ENCODE measurements around the gene ST6GALNAC2.
"Not testable (repeated sequence)": the region's sequence is repeated elsewhere in the genome, so short reads cannot be mapped to it uniquely, and the experiment has no call there.

ST6GALNAC2 gene

GRCh38 chr17:76575570-76575969 lies 10.1 kb downstream of the ST6GALNAC2 start:
- no peak for DNase-seq
- intact Hi-C loops (cut with DNase I), result no loop called here

DNA sequence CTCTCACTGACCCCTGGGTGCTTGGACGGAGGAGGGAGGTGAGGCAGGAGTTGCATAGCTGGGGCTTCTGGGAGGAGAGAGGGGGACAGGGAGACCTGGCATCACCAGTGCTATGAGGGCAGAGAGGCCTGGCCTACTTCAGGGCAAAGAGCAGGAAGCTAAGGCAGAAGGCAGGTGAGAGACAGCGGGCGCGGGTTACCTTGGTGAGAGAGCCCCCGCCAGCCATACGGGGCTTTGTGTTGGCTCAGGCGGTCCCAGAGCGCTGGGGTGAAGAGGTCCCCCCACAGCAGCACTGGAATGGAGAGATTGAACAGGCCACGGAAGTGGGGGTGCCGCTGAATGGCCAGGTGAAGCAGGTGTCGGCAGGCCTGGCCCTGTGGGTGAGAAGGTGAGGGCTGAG lies 11.5 kb downstream of the ST6GALNAC2 start:
- intact Hi-C loops (cut with DNase I), result no loop called here
- no peak for DNase-seq

GRCh38 chr17:76573096-76573495 lies 12.6 kb downstream of the ST6GALNAC2 start:
- no peak for DNase-seq

GRCh38 chr17:76572201-76572910 lies 13.3 kb downstream of the ST6GALNAC2 start:
- no peak for DNase-seq
- intact Hi-C loops (cut with DNase I), result no loop called here

More at GRCh38 chr17:76573096-76573495, 12.6 kb downstream of the ST6GALNAC2 start:
- intact Hi-C loops (cut with DNase I), result no loop called here

DNA sequence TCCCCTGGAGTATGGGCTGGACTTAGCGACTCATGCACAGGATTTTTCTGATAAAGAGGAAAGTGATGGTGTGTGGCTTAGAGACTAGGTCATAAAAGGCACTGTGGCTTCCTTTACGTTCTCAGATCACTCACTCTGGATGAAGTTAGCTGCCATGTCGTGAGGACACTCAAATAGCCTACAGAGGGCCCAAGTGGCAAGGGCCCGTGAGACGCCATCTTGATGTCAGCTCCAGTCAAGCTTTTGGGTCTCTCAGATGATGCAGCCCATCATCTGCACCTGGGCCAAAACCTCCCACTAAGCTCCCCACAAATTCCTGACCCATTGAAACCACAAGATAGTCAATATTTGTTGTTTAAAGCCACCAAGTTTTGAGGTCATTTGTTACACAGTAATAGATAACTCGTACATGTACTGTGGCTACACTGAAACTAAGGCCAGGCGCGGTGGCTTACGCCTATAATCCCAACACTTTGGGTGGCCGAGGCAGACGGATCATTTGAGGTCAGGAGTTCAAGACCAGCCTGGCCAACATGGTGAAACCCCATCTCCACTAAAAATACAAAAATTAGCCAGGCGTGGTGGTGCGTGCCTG lies 14.7 kb downstream of the ST6GALNAC2 start:
- no peak for DNase-seq
- intact Hi-C loops (cut with DNase I), result no loop called here

DNA sequence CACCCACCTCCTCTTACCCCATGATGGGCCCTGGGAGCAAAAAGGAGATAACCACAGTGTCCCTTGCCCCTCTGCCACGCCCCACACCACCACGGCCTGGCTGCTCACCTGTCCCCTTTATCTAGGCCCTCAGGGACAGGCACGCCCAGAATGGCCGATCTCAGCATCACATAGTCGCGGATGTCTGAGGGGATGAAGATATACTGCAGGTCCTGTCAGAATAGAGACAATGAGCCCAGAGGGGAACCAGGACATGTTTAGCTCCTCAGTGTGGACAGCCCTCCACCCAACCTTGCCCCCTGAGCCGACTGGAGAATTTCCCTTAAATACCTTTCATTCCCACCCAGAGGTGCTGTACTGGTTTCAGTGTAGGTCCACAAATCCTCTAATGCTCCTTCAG lies 15.2 kb downstream of the ST6GALNAC2 start:
- intact Hi-C loops (cut with DNase I), result no loop called here
- no peak for DNase-seq

- DNase-seq, result peak; percentile 38 to 89 (median 75)
- intact Hi-C loops (cut with DNase I), result no loop called here
Measured at GRCh38 chr17:76569607-76570279, 15.9 kb downstream of the ST6GALNAC2 start.

- intact Hi-C loops (cut with DNase I), result no loop called here
- no peak for DNase-seq
Measured at GRCh38 chr17:76568811-76569221, 16.8 kb downstream of the ST6GALNAC2 start.

DNA sequence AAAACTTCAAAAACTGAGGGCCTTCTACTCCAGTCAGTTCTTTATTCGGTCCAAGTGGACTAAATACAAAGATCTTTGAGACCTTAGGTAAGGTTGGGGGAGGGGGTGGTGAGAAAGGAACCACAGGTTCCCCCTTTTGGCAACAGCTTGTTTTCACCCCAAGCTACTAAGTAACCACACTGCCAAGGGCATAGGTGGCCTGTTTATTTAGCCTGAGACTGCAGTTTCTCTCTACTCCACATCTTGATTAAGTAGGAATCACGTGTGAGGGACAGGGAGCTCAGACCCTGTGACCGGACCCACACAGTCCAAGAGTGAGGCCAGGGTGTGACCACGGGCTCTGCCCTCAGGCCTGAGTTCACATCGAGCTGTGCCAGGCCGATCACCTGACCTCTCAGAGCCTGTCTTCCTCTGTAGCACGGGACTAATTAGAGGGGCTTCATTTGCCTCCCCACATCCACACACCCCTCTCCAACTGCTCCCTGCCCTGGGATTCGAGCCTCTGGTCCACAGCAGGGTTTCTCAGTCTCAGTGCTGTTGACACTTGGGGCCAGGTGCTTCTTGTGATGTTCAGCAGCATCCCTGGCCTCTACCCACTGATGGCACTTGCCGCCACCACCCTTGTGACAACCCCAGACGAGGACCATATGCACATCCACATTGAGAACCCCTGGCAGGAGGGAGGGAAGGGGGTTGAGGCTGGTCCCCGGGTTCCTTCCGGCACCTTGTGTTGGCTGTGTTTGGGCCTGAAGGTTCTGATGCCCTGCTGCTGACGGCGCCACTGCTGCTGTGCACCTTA lies 17.8 kb downstream of the ST6GALNAC2 start:
- intact Hi-C loops (cut with DNase I), result no loop called here
- DNase-seq, result no peak

DNA sequence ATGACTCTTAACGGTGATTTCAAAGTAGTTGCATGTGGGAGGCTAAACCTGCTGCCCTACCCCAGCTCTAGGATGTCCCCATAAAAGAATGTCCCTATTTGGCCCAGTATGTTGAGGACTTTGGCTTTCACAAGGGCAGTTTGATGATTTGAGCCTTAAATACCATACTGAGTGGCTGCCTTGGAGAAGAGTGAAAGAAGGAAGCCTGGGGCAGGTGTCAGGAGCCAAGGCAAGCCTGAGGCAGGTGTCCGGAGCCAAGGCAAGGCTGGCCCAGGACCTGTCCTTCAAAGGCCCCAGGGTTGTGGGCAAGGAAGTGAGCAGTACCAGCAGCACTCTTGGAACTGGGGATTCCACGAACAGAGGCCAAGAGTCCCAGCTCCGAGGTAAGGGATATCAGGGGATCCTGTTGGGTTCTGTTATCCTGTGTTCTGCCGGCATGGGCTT lies 18.6 kb downstream of the ST6GALNAC2 start:
- DNase-seq, result no peak
- intact Hi-C loops (cut with DNase I), result no loop called here

DNA sequence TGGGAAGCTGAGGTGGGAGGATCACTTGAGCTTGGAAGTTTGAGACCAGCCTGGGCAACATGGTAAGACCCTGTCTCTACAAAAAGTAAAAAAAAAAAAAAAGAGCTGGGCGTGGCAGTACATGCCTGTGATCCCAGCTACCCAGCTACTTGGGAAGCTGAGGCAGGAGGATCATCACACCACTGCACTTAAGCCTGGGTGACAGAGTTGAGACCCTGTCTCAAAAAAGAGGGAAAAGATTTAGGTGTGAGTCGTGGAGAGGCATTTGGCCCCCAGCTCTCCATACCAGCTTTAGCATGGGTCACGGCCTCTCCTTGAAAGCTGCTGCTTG lies 19.1 kb downstream of the ST6GALNAC2 start:
- no peak for DNase-seq
- intact Hi-C loops (cut with DNase I), result no loop called here

DNA sequence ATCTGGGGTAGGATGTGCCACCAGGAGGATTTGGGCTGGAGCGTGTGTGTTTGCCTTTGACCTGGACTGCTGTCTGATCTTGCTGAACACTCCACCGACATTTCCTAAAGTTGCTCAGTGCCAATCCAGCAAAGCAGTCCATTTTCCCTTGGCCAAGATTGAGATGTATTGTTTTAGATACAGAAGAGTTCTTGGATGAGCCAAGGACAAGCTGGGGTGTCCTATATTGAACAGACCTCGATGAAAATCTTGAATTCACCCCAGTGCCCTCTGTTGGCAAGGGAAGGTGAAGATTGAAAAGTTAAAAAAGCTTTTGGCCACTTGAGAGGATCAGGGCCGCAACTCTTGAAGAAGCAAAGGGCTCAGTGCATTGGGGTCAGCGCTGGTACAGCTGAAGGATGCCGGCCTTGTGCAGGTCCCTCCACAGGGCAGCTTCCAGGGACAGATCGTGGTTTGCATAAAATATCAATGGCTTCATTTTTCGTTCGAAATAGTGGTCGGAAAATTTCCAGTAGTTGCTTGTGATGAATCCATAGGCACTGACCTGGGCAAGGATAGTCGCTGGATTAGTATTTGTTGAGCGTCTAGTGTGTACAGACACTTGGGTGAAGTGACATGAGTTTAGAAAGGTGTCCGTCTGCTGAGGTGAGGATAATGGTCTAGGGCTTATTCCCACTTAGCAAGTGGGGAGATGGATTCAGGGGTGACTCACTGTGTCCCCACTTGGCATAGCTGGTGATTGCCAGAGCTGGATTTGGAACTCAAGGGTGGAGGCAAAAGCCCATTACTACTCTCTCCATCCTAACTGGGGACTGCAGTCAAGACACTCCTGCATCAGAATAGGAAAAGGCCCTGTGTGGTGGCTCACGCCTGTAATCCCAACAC lies 19.7 kb downstream of the ST6GALNAC2 start:
- intact Hi-C loops (cut with DNase I), result no loop called here
- DNase-seq, result no peak

DNA sequence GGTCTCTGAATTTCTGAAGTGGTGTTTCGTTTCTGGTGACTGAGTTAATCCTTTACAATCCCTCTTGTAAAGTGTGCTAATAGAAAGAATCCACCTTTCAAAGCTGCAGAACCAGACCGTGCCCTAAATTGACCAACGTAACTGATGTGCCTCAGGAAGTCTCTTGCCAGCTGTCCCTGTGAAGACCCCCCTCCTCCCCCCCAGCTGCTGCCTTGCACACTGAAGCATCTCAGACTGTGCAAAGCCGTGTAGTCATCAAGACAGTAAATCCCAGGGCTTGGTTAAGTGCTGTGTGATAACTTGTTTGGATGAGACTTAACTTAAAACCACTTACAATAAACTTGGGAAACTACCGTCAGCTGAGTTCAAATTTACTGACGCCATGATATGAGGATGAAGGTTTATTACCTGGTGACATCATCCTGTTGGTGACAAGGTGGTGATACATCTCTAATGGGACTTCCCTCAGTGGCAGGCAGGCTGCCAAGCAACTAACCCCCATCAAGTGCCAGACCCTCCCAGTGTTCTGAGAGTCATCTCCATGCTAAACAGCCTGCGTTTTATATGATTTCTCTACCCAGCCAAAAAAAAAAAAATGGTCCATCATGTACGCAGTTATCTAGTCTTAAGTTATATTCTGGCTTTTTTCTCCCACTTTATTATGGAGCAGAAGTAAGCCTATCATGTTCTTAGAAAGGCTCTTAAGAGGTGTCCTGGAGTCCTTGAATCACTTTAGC lies 20.5 kb downstream of the ST6GALNAC2 start:
- DNase-seq; intact Hi-C loops (cut with DNase I): not testable (repeated sequence)

- intact Hi-C loops (cut with DNase I); DNase-seq: not testable (repeated sequence)
Measured at GRCh38 chr17:76563359-76563758, 22.3 kb downstream of the ST6GALNAC2 start.

GRCh38 chr17:76562734-76563148 lies 22.9 kb downstream of the ST6GALNAC2 start:
- intact Hi-C loops (cut with DNase I), result no loop called here
- DNase-seq, result no peak

DNA sequence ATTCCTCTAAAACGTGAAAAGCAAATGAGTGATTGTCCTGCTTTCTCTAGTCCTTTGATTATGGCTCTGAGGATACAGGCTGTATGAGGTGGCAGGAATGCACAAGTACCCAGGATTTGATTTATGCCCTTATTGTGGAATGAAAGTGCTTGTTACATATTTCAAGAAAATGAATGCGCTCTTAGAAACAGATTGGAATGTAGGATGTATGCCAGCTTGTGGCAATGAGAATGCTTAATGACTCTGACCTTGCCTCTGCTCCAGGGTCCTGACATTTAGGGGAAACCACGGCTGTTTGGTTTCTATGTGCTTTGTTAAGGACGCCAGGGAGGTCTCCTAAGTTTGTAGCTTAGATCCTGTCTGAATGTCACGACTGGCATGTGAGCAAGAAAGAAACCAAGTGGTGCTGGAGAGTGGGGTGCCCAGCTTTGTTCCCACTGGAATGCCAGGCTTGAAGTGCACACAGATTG lies 23.8 kb downstream of the ST6GALNAC2 start:
- intact Hi-C loops (cut with DNase I), result no loop called here
- no peak for DNase-seq

GRCh38 chr17:76561332-76561731 lies 24.3 kb downstream of the ST6GALNAC2 start:
- DNase-seq, result no peak
- intact Hi-C loops (cut with DNase I), result no loop called here

DNA sequence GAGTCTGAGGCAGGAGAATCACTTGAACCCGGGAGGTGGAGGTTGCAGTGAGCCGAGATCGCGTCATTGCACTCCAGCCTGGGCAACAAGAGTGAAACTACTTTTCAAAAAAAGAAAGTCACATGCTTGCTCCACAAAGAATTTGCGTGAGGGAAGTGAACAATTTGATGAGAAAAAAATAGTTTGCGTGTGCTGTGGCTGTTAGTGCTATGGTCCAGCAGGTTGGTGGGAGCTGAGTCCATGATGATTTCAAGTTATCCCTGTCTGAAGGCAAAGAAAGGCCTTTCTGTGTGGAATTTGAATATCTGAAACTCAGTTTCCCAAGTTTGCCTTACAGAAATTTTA lies 24.8 kb downstream of the ST6GALNAC2 start:
- no peak for DNase-seq
- intact Hi-C loops (cut with DNase I), result no loop called here
